K562 (cell line): ENCODE data around the gene FBLIM1. TPM values are rescaled to one million over a fixed set of nuclear protein-coding genes. Genes with fewer than 3 reads are reported as not detected.

Experiments used
- ATF7 ChIP-seq: fragments of 450-650 bp; IDR thresholded peaks from 2 replicates; pipeline ENCODE4 v1.7.1; 2014; ENCODE audit warnings: mild to moderate bottlenecking, moderate library complexity
- CHD2 ChIP-seq: IDR thresholded peaks from 2 replicates; pipeline ENCODE4 v1.6.1; 2011; ENCODE audit warnings: low read depth, low read length
- CREM ChIP-seq: IDR thresholded peaks from 2 replicates; pipeline ENCODE4 v1.6.1; 2014; ENCODE audit warnings: antibody characterized with exemption, low read depth
- FOXJ2 ChIP-seq: fragments of 200-800 bp; sonication (Bioruptor generic); IDR thresholded peaks from 2 replicates; pipeline ENCODE4 v1.6.1; 2016; ENCODE audit warnings: missing genetic modification characterization, missing compliant biosample characterization
- FOXP4 ChIP-seq: sonication (generic); formaldehyde crosslinking; IDR thresholded peaks from 2 replicates; pipeline ENCODE4 v1.8.0; 2022; ENCODE audit warnings: mild to moderate bottlenecking, missing genetic modification reagents, borderline replicate concordance
- GABPA ChIP-seq: fragments of 200-800 bp; sonication (Bioruptor generic); conservative IDR thresholded peaks from 2 replicates; pipeline ENCODE4 v1.6.1; 2016; ENCODE audit warnings: low read depth, missing genetic modification characterization, missing compliant biosample characterization
- GABPB1 ChIP-seq: sonication (generic); formaldehyde crosslinking; IDR thresholded peaks from 2 replicates; pipeline ENCODE4 v1.8.0; 2022; ENCODE audit warnings: mild to moderate bottlenecking, missing genetic modification reagents
- GATAD2A ChIP-seq: fragments of 450-650 bp; IDR thresholded peaks from 2 replicates; pipeline ENCODE4 v1.6.1; 2017
- HEY1 ChIP-seq: fragments of 250-450 bp; sonication (Bioruptor Pico); IDR thresholded peaks from 2 replicates; pipeline ENCODE4 v1.5.0; 2020; ENCODE audit warnings: mild to moderate bottlenecking, moderate library complexity, borderline replicate concordance
- HSF4 ChIP-seq: fragments of 250-450 bp; sonication (Bioruptor Pico); IDR thresholded peaks from 2 replicates; pipeline ENCODE4 v2.1.2; 2022; ENCODE audit warnings: mild to moderate bottlenecking, moderate library complexity, borderline replicate concordance
- NFIX ChIP-seq: fragments of 250-450 bp; sonication (Bioruptor Pico); IDR thresholded peaks from 2 replicates; pipeline ENCODE4 v1.4.0; 2020; ENCODE audit warnings: low read depth, mild to moderate bottlenecking, moderate library complexity
- PHB ChIP-seq: fragments of 250-450 bp; sonication (Bioruptor Pico); IDR thresholded peaks from 2 replicates; pipeline ENCODE4 v1.5.0; 2021
- RBM34 ChIP-seq: fragments of 200-400 bp; formaldehyde crosslinking; IDR thresholded peaks from 2 replicates; pipeline ENCODE4 v1.6.1; 2018; ENCODE audit warnings: low read length, borderline replicate concordance; ENCODE audit not compliant: insufficient read depth
- SMARCE1 ChIP-seq: fragments of 450-650 bp; IDR thresholded peaks from 2 replicates; pipeline ENCODE4 v1.7.1; 2016; ENCODE audit warnings: mild to moderate bottlenecking
- TCFL5 ChIP-seq: fragments of 250-450 bp; sonication (Bioruptor Pico); conservative IDR thresholded peaks from 2 replicates; pipeline ENCODE4 v1.6.1; 2021; ENCODE audit warnings: mild to moderate bottlenecking, moderate library complexity, matching md5 sums
- U2AF1 ChIP-seq: fragments of 200-400 bp; formaldehyde crosslinking; optimal IDR thresholded peaks from 2 replicates; pipeline ENCODE3; 2017; ENCODE audit warnings: mild to moderate bottlenecking, low read depth, low read length, moderate library complexity
- ZBTB1 ChIP-seq: sonication (generic); formaldehyde crosslinking; IDR thresholded peaks from 2 replicates; pipeline ENCODE4 v1.8.1; 2023; ENCODE audit warnings: missing genetic modification reagents, low read depth, mild to moderate bottlenecking, borderline replicate concordance
- ZNF778 ChIP-seq: fragments of 450-650 bp; formaldehyde crosslinking; IDR thresholded peaks from 2 replicates; pipeline ENCODE4 v1.4.0; 2020; ENCODE audit warnings: mild to moderate bottlenecking, moderate library complexity
- polyA plus RNA-seq, 8 experiments: library from polyadenylated mRNA; depleted of rRNA in 4 of 8; stranded (reverse) in 5 of 8; unstranded in 3 of 8; fragments of >200 nt; fragmentation: Nextera tagmentation in 2 of 8; fragmentation: Illumina TruSeq in 1 of 8; extraction: Ambion mirVana in 2 of 8; extraction: Trizol in 1 of 8; gene quantifications; 2 replicates each; pipeline versions ENCODE4 v1.2.1 to v1.2.3, GENCODE V29; 2011 to 2014; ENCODE audit warnings: inconsistent platforms in 1 of 8, missing spikeins in 1 of 8
- total RNA-seq, 7 experiments: library from RNA; depleted of rRNA in 6 of 7; stranded (reverse); fragments of >200 nt in 6 of 7; fragmentation: Illumina TruSeq in 2 of 7; extraction: Trizol in 2 of 7; gene quantifications; 2 replicates each; pipeline versions ENCODE4 v1.2.1 to v1.2.3, GENCODE V29; 2011 to 2021; ENCODE audit warnings: low replicate concordance in 1 of 7
- TF ChIP-seq, protein P1 (sequence below): fragments of 450-650 bp; IDR thresholded peaks from 2 replicates; pipeline ENCODE4 v1.6.1; 2017; ENCODE audit warnings: antibody characterized with exemption, mild to moderate bottlenecking
- TF ChIP-seq, protein P2 (sequence below): IDR thresholded peaks from 2 replicates; pipeline ENCODE4 v1.6.1; 2011; ENCODE audit not compliant: insufficient read length; ENCODE audit errors: extremely low read depth
- TF ChIP-seq, protein P3 (sequence below): fragments of 200-800 bp; sonication (Bioruptor generic); IDR thresholded peaks from 2 replicates; pipeline ENCODE4 v1.6.1; 2017; ENCODE audit warnings: missing genetic modification characterization, missing compliant biosample characterization

Gene FBLIM1
- total and polyA plus RNA-seq, 9 of the 15 experiments (the other 6 are each of a cell fraction or from before 2014, with no cell fraction given), result 0.14 to 0.24 TPM; not detected in 7

DNA sequence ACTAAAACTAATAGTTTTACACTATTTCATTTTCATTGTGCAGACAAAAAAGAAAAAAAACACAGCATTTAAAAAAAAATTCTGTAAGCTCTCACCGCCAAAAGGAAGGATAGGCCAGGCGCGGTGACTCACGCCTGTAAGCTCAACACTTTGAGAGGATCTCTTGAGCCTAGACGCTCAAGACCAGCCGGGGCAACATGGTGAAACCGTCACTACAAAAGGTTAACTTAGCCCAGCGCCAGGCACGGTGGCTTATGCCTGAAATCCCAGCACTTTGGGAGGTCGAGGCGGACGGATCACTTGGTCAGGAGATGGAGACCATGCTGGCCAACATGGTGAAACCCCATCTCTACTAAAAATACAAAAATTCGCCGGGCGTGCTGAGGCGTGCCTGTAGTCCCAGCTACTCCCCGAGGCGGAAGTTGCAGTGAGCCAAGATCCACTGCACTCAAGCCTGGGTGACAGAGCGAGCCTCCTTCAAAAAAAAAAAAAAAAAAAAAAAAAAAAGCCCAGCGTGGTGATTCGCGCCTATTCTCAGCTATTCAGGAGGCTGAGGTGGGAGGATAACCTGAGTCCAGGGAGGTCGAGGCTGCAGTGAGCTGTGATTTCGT, 74.6 kb downstream of the FBLIM1 start (continued):
- TF ChIP-seq, protein P1, sequence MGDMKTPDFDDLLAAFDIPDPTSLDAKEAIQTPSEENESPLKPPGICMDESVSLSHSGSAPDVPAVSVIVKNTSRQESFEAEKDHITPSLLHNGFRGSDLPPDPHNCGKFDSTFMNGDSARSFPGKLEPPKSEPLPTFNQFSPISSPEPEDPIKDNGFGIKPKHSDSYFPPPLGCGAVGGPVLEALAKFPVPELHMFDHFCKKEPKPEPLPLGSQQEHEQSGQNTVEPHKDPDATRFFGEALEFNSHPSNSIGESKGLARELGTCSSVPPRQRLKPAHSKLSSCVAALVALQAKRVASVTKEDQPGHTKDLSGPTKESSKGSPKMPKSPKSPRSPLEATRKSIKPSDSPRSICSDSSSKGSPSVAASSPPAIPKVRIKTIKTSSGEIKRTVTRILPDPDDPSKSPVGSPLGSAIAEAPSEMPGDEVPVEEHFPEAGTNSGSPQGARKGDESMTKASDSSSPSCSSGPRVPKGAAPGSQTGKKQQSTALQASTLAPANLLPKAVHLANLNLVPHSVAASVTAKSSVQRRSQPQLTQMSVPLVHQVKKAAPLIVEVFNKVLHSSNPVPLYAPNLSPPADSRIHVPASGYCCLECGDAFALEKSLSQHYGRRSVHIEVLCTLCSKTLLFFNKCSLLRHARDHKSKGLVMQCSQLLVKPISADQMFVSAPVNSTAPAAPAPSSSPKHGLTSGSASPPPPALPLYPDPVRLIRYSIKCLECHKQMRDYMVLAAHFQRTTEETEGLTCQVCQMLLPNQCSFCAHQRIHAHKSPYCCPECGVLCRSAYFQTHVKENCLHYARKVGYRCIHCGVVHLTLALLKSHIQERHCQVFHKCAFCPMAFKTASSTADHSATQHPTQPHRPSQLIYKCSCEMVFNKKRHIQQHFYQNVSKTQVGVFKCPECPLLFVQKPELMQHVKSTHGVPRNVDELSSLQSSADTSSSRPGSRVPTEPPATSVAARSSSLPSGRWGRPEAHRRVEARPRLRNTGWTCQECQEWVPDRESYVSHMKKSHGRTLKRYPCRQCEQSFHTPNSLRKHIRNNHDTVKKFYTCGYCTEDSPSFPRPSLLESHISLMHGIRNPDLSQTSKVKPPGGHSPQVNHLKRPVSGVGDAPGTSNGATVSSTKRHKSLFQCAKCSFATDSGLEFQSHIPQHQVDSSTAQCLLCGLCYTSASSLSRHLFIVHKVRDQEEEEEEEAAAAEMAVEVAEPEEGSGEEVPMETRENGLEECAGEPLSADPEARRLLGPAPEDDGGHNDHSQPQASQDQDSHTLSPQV, result peak; percentile 31; the same call in 1 of the 2 replicates
- TF ChIP-seq TCFL5 (CRISPR knock-in tag) (no peak), ZNF778 (no peak), FOXJ2 (peak; percentile 45; the same call in 1 of the 2 replicates), PHB (CRISPR knock-in tag) (no peak), CREM (peak; percentile 32; the same call in 1 of the 2 replicates), RBM34 (no peak), ZBTB1 (CRISPR knock-in tag) (no peak), U2AF1 (no peak), ATF7 (no peak; the same call in 1 of the 2 replicates), HEY1 (CRISPR knock-in tag) (peak; percentile 26; the same call in 1 of the 2 replicates), NFIX (no peak), GATAD2A (no peak), GABPA (peak; percentile 74), HSF4 (no peak), CHD2 (no peak), SMARCE1 (peak; percentile 67; the same call in 1 of the 2 replicates), FOXP4 (CRISPR knock-in tag) (no peak), GABPB1 (peak; percentile 44)
- TF ChIP-seq, protein P2, sequence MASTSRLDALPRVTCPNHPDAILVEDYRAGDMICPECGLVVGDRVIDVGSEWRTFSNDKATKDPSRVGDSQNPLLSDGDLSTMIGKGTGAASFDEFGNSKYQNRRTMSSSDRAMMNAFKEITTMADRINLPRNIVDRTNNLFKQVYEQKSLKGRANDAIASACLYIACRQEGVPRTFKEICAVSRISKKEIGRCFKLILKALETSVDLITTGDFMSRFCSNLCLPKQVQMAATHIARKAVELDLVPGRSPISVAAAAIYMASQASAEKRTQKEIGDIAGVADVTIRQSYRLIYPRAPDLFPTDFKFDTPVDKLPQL, result no peak
- TF ChIP-seq, protein P3, sequence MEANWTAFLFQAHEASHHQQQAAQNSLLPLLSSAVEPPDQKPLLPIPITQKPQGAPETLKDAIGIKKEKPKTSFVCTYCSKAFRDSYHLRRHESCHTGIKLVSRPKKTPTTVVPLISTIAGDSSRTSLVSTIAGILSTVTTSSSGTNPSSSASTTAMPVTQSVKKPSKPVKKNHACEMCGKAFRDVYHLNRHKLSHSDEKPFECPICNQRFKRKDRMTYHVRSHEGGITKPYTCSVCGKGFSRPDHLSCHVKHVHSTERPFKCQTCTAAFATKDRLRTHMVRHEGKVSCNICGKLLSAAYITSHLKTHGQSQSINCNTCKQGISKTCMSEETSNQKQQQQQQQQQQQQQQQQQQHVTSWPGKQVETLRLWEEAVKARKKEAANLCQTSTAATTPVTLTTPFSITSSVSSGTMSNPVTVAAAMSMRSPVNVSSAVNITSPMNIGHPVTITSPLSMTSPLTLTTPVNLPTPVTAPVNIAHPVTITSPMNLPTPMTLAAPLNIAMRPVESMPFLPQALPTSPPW (CRISPR knock-in tag), result no peak
